Loucy (cell line): Measurements from ENCODE around the gene SLC22A3.

Experiments used
- H2AFZ ChIP-seq: fragments of 200-600 bp; sonication (generic); 2 replicates; pipeline ENCODE4 v1.6.0; 2016; ENCODE audit warnings: antibody characterized with exemption, mild to moderate bottlenecking, low read length, moderate library complexity
- H3F3A ChIP-seq: fragments of 200-600 bp; 2 replicates; pipeline ENCODE4 v1.6.0; 2016; ENCODE audit warnings: antibody characterized with exemption, low read depth, mild to moderate bottlenecking
- H3K27me3 ChIP-seq: fragments of 200-600 bp; sonication (generic); 2 replicates; pipeline ENCODE4 v1.6.1; 2014; ENCODE audit warnings: low read length, mild to moderate bottlenecking; ENCODE audit not compliant: insufficient read depth, poor library complexity, severe bottlenecking
- H3K36me3 ChIP-seq: fragments of 200-600 bp; sonication (generic); 2 replicates; pipeline ENCODE4 v1.6.1; 2016; ENCODE audit warnings: low read length; ENCODE audit not compliant: insufficient read depth
- H3K4me1 ChIP-seq: fragments of 200-600 bp; sonication (generic); 2 replicates; pipeline ENCODE4 v1.5.1; 2014; ENCODE audit warnings: low read length, mild to moderate bottlenecking; ENCODE audit not compliant: insufficient read depth, poor library complexity, severe bottlenecking
- H3K4me2 ChIP-seq: fragments of 200-600 bp; sonication (generic); 2 replicates; pipeline ENCODE4 v1.6.0; 2014; ENCODE audit warnings: antibody characterized with exemption, low read length, low read depth, mild to moderate bottlenecking; ENCODE audit not compliant: poor library complexity, severe bottlenecking
- H3K4me3 ChIP-seq: fragments of 200-600 bp; sonication (generic); 2 replicates; pipeline ENCODE4 v1.5.1; 2014; ENCODE audit warnings: low read length, mild to moderate bottlenecking, mixed read lengths; ENCODE audit not compliant: poor library complexity, severe bottlenecking
- H3K79me2 ChIP-seq: fragments of 200-600 bp; sonication (generic); 2 replicates; pipeline ENCODE4 v1.6.1; 2014; ENCODE audit warnings: low read length; ENCODE audit not compliant: insufficient read depth
- H3K9ac ChIP-seq: fragments of 200-600 bp; sonication (generic); 2 replicates; pipeline ENCODE4 v1.6.0; 2014; ENCODE audit warnings: mild to moderate bottlenecking, low read depth, low read length, moderate library complexity; ENCODE audit not compliant: poor library complexity, severe bottlenecking
- H3K9me2 ChIP-seq: fragments of 200-600 bp; sonication (generic); replicated peaks from 2 replicates; pipeline ENCODE4 v1.6.1; 2016; ENCODE audit warnings: low read depth, low read length, mixed read lengths
- H3K9me3 ChIP-seq: fragments of 200-600 bp; sonication (generic); 2 replicates; pipeline ENCODE4 v1.6.1; 2014; ENCODE audit warnings: mild to moderate bottlenecking, antibody characterized with exemption, low read length, low read depth; ENCODE audit not compliant: insufficient read depth
- H4K20me1 ChIP-seq: fragments of 200-600 bp; sonication (generic); 2 replicates; pipeline ENCODE4 v1.6.0; 2014; ENCODE audit warnings: antibody characterized with exemption, low read length, mild to moderate bottlenecking; ENCODE audit not compliant: insufficient read depth, poor library complexity, severe bottlenecking
- CTCF ChIP-seq: fragments of 200-600 bp; sonication (generic); conservative IDR thresholded peaks from 2 replicates; pipeline ENCODE4 v1.5.1; 2014; ENCODE audit warnings: mild to moderate bottlenecking, antibody characterized with exemption, low read length
- EZH2phosphoT487 ChIP-seq: fragments of 200-600 bp; IDR thresholded peaks from 2 replicates; pipeline ENCODE4 v1.6.1; 2018; ENCODE audit warnings: antibody characterized with exemption, mild to moderate bottlenecking, moderate library complexity, borderline replicate concordance

SLC22A3 gene

GRCh38 chr6:160379466-160379865 is 31.3 kb downstream of the SLC22A3 start:
- Histone ChIP-seq H3K79me2 (no peaks in the 10 kb centered on the region), H3K9me2 (no peaks in the 10 kb centered on the region), H4K20me1 (no peaks in the 10 kb centered on the region), H3K4me2 (no peak overlapping the region), H2AFZ (no peak overlapping the region), H3F3A (no peaks in the 10 kb centered on the region), H3K4me1 (no peaks in the 10 kb centered on the region), H3K9me3 (no peaks in the 10 kb centered on the region; the same call in 1 of the 2 replicates), H3K27me3 (no peaks in the 10 kb centered on the region), H3K9ac (no peak overlapping the region), H3K36me3 (no peaks in the 10 kb centered on the region), H3K4me3 (no peak overlapping the region)
- TF ChIP-seq CTCF: no peak
- TF ChIP-seq EZH2phosphoT487: no peak

GRCh38 chr6:160382946-160383345 is 34.8 kb downstream of the SLC22A3 start:
- Histone ChIP-seq H3K4me1 (no peaks in the 10 kb centered on the region), H3K4me3 (no peak overlapping the region), H3K36me3 (no peaks in the 10 kb centered on the region), H3K9me2 (no peaks in the 10 kb centered on the region), H3K9ac (no peak overlapping the region), H2AFZ (no peak overlapping the region), H3K9me3 (no peaks in the 10 kb centered on the region; the same call in 1 of the 2 replicates), H3K27me3 (no peaks in the 10 kb centered on the region), H3F3A (no peaks in the 10 kb centered on the region), H3K79me2 (no peaks in the 10 kb centered on the region), H4K20me1 (no peaks in the 10 kb centered on the region), H3K4me2 (no peak overlapping the region)
- TF ChIP-seq CTCF (no peak), EZH2phosphoT487 (no peak)

- no peak overlapping the region for H2AFZ ChIP-seq
- no peak overlapping the region for H3K9ac ChIP-seq
- H3K4me3 ChIP-seq: no peak overlapping the region
- H3K79me2 ChIP-seq: no peaks in the 10 kb centered on the region
- no peaks in the 10 kb centered on the region for H3K36me3 ChIP-seq
- no peak overlapping the region for H3K4me2 ChIP-seq
- TF ChIP-seq CTCF (no peak), EZH2phosphoT487 (no peak)
- H3K27me3 ChIP-seq: no peaks in the 10 kb centered on the region
- no peaks in the 10 kb centered on the region for H3K9me2 ChIP-seq
- H3K4me1 ChIP-seq: no peaks in the 10 kb centered on the region
- no peaks in the 10 kb centered on the region for H3F3A ChIP-seq
- H3K9me3 ChIP-seq: no peaks in the 10 kb centered on the region; the same call in 1 of the 2 replicates
- H4K20me1 ChIP-seq: no peaks in the 10 kb centered on the region
These were observed 38.8 kb downstream of the SLC22A3 start for GRCh38 chr6:160386869-160387530.
